Measurements from ENCODE around the gene PDCD6IP.

Gene PDCD6IP

GRCh38 chr3:33865133-33865532 lies 66.7 kb downstream of the PDCD6IP start:
- H3K4me3 Mint-ChIP-seq, result no peak overlapping the region
- TF ChIP-seq CTCF (IDR thresholded peaks at IDR 0.05; ENCODE audit: unreplicated experiment in 3 of 3), result no peak
- H3K27ac Mint-ChIP-seq, result no peak overlapping the region
- no peaks in the 10 kb centered on the region for H3K27me3 Mint-ChIP-seq (ENCODE audit: low read depth)
- H3K4me1 Mint-ChIP-seq, result no peaks in the 10 kb centered on the region
- H3K9me3 Mint-ChIP-seq, result no peaks in the 10 kb centered on the region
- H3K36me3 Mint-ChIP-seq (ENCODE audit: low read depth), result peaks cover 32% of the 10 kb centered on the region

- H3K4me3 Mint-ChIP-seq, result no peak overlapping the region
- H3K27me3 Mint-ChIP-seq (ENCODE audit: low read depth), result no peaks in the 10 kb centered on the region
- H3K9me3 Mint-ChIP-seq, result peaks cover 8% of the 10 kb centered on the region
- peaks cover 8% of the 10 kb centered on the region for H3K4me1 Mint-ChIP-seq
- H3K27ac Mint-ChIP-seq, result no peak overlapping the region
- no peak for TF ChIP-seq CTCF (IDR thresholded peaks at IDR 0.05; ENCODE audit: unreplicated experiment in 3 of 3)
- peaks cover 23% of the 10 kb centered on the region for H3K36me3 Mint-ChIP-seq (ENCODE audit: low read depth)
Measured at GRCh38 chr3:33868309-33868708, 69.9 kb downstream of the PDCD6IP start.

GRCh38 chr3:33869977-33870376 lies 71.5 kb downstream of the PDCD6IP start:
- H3K4me3 Mint-ChIP-seq, result no peak overlapping the region
- no peaks in the 10 kb centered on the region for H3K27me3 Mint-ChIP-seq (ENCODE audit: low read depth)
- peaks cover 11% of the 10 kb centered on the region for H3K36me3 Mint-ChIP-seq (ENCODE audit: low read depth)
- H3K4me1 Mint-ChIP-seq, result peaks cover 8% of the 10 kb centered on the region
- no peak for TF ChIP-seq CTCF (IDR thresholded peaks at IDR 0.05; ENCODE audit: unreplicated experiment in 3 of 3)
- no peak overlapping the region for H3K27ac Mint-ChIP-seq
- peaks cover 13% of the 10 kb centered on the region for H3K9me3 Mint-ChIP-seq

- H3K36me3 Mint-ChIP-seq (ENCODE audit: low read depth), result no peaks in the 10 kb centered on the region
- TF ChIP-seq CTCF (IDR thresholded peaks at IDR 0.05; ENCODE audit: unreplicated experiment in 3 of 3), result no peak
- peaks cover 22% of the 10 kb centered on the region for H3K9me3 Mint-ChIP-seq
- no peak overlapping the region for H3K4me3 Mint-ChIP-seq
- peaks cover 3% of the 10 kb centered on the region for H3K27me3 Mint-ChIP-seq (ENCODE audit: low read depth)
- peaks cover 12% of the 10 kb centered on the region for H3K4me1 Mint-ChIP-seq
- H3K27ac Mint-ChIP-seq, result no peak overlapping the region
Measured at GRCh38 chr3:33874815-33875214, 76.4 kb downstream of the PDCD6IP start.

GRCh38 chr3:33875680-33876079 lies 77.2 kb downstream of the PDCD6IP start:
- Mint-ChIP-seq H3K27ac (no peak overlapping the region), H3K4me1 (peaks cover 14% of the 10 kb centered on the region), H3K27me3 (ENCODE audit: low read depth) (peaks cover 5% of the 10 kb centered on the region), H3K36me3 (ENCODE audit: low read depth) (no peaks in the 10 kb centered on the region), H3K4me3 (no peak overlapping the region), H3K9me3 (peaks cover 22% of the 10 kb centered on the region)
- TF ChIP-seq CTCF (IDR thresholded peaks at IDR 0.05; ENCODE audit: unreplicated experiment in 3 of 3), result no peak

- TF ChIP-seq CTCF (IDR thresholded peaks at IDR 0.05; ENCODE audit: unreplicated experiment in 3 of 3), result no peak
- H3K9me3 Mint-ChIP-seq, result peaks cover 22% of the 10 kb centered on the region
- no peaks in the 10 kb centered on the region for H3K36me3 Mint-ChIP-seq (ENCODE audit: low read depth)
- no peak overlapping the region for H3K4me3 Mint-ChIP-seq
- H3K4me1 Mint-ChIP-seq, result peaks cover 8% of the 10 kb centered on the region
- peaks cover 7% of the 10 kb centered on the region for H3K27me3 Mint-ChIP-seq (ENCODE audit: low read depth)
- no peak overlapping the region for H3K27ac Mint-ChIP-seq
Measured at GRCh38 chr3:33877187-33877586, 78.8 kb downstream of the PDCD6IP start.

All from nephron (organoid).